Measurements from ENCODE around the gene MYBPHL. TPM values are rescaled to one million over a fixed set of nuclear protein-coding genes. Genes with fewer than 3 reads are reported as not detected.

The MYBPHL gene
- total RNA-seq, 1 experiment from 2014 or later = not detected

- H3K9ac ChIP-seq (ENCODE audit: low read length) = no peak overlapping the region
- CTCF ChIA-PET = no interaction called here
- no peaks in the 10 kb centered on the region for H4K20me1 ChIP-seq (ENCODE audit: low read length)
- no peaks in the 10 kb centered on the region for H3K79me2 ChIP-seq (ENCODE audit: low read length)
- no peak for ATAC-seq
- no peak overlapping the region for H3K4me3 ChIP-seq (ENCODE audit: low read length)
- H3K4me2 ChIP-seq (ENCODE audit: low read length) = no peak overlapping the region
- POLR2A ChIA-PET (ENCODE audit: unreplicated experiment) = no interaction called here
- no peaks in the 10 kb centered on the region for H3K9me3 ChIP-seq (ENCODE audit: low read length)
- DNase-seq = no peak
- intact Hi-C loops (cut with micrococcal nuclease) = no loop called here
- H3F3A ChIP-seq (ENCODE audit: low read length, unreplicated experiment) = peaks cover 2% of the 10 kb centered on the region
- H2AFZ ChIP-seq (ENCODE audit: low read length) = no peak overlapping the region
- H3K27ac ChIP-seq (ENCODE audit: low read length) = no peak overlapping the region
- TF ChIP-seq EZH2phosphoT487 (IDR thresholded peaks at IDR 0.05; ENCODE audit: borderline replicate concordance, low read length) (no peak), CTCF (conservative IDR thresholded peaks at IDR 0.05; ENCODE audit: low read depth, low read length) (no peak), EZH2 (IDR thresholded peaks at IDR 0.05; ENCODE audit: low read length, unreplicated experiment) (no peak)
- peaks cover 33% of the 10 kb centered on the region for H3K4me1 ChIP-seq (ENCODE audit: insufficient read depth, low read length)
- no peaks in the 10 kb centered on the region for H3K36me3 ChIP-seq (ENCODE audit: low read depth, low read length)
- no peaks in the 10 kb centered on the region for H3K27me3 ChIP-seq (ENCODE audit: low read length)
- H3K9me2 ChIP-seq (replicated peaks; ENCODE audit: low read length) = no peaks in the 10 kb centered on the region
- BruUV-seq (replicated peaks) = no TSS peak
Observed at GRCh38 chr1:109269981-109270622, 36.7 kb downstream of the MYBPHL start.

GRCh38 chr1:109269212-109269980, 37.4 kb downstream of the MYBPHL start:
- CTCF ChIA-PET = no interaction called here

More at GRCh38 chr1:109269212-109269980, 37.4 kb downstream of the MYBPHL start:
- H3K4me2 ChIP-seq (ENCODE audit: low read length) = no peak overlapping the region
- no peak overlapping the region for H3K9ac ChIP-seq (ENCODE audit: low read length)
- no peaks in the 10 kb centered on the region for H3K9me2 ChIP-seq (replicated peaks; ENCODE audit: low read length)
- H3K27ac ChIP-seq (ENCODE audit: low read length) = no peak overlapping the region
- no peak overlapping the region for H3K4me3 ChIP-seq (ENCODE audit: low read length)
- POLR2A ChIA-PET (ENCODE audit: unreplicated experiment) = no interaction called here
- H3K79me2 ChIP-seq (ENCODE audit: low read length) = no peaks in the 10 kb centered on the region
- no peaks in the 10 kb centered on the region for H3K36me3 ChIP-seq (ENCODE audit: low read depth, low read length)
- no peak for TF ChIP-seq CTCF (conservative IDR thresholded peaks at IDR 0.05; ENCODE audit: low read depth, low read length)
- no peak for TF ChIP-seq EZH2 (IDR thresholded peaks at IDR 0.05; ENCODE audit: low read length, unreplicated experiment)
- no peak for TF ChIP-seq EZH2phosphoT487 (IDR thresholded peaks at IDR 0.05; ENCODE audit: borderline replicate concordance, low read length)
- no peaks in the 10 kb centered on the region for H3F3A ChIP-seq (ENCODE audit: low read length, unreplicated experiment)
- no peaks in the 10 kb centered on the region for H3K9me3 ChIP-seq (ENCODE audit: low read length)
- no TSS peak for BruUV-seq (replicated peaks)
- peaks cover 27% of the 10 kb centered on the region for H3K4me1 ChIP-seq (ENCODE audit: insufficient read depth, low read length)
- H4K20me1 ChIP-seq (ENCODE audit: low read length) = no peaks in the 10 kb centered on the region
- ATAC-seq (no peak), DNase-seq (no peak)
- H2AFZ ChIP-seq (ENCODE audit: low read length) = no peak overlapping the region
- intact Hi-C loops (cut with micrococcal nuclease) = no loop called here
- H3K27me3 ChIP-seq (ENCODE audit: low read length) = no peaks in the 10 kb centered on the region

Measured in PC-3 (cell line).